ENCODE results near the gene SKAP1. TPM values are rescaled to one million over a fixed set of nuclear protein-coding genes. Genes with fewer than 3 reads are reported as not detected.

Gene SKAP1
- total and polyA plus RNA-seq, 7 donors: 0.09 to 1.0 (median 0.42) TPM; not detected in 2

DNA sequence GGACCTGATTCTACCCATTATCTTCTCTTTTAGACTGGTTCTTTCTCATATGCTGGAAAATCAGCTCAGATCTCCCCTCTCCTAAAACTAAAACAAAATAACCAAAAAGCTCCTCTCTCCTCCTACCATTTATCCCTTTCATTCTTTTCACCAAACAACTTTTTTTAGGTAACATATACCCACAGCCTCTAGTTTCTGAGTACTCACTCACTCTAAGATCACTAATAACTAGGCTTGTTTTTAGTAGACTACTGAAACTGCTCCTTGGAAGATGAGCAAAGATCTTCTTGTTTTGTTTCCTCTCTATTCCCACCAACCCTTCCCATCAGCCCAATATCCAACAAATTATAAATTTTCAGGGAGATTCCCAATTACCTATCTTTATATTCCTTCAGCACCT is 129.0 kb downstream of the SKAP1 start:
- peaks cover 8% of the 10 kb centered on the region for H3K4me1 ChIP-seq
- H3K4me3 ChIP-seq: no peak overlapping the region
- H3K36me3 ChIP-seq (ENCODE audit: insufficient read depth in 1 of 2, low read depth in 1 of 2): no peaks in the 10 kb centered on the region
- intact Hi-C loops (cut with DNase I): loop anchor here in 1 of 2 donors (10.0 kb wide), 1 partner anchor 46 kb away; no protein-coding TSS in a partner anchor
- H3K27me3 ChIP-seq (ENCODE audit: insufficient read depth in 3 of 3, low read length in 2 of 3): no peaks in the 10 kb centered on the region
- TF ChIP-seq, protein P1, sequence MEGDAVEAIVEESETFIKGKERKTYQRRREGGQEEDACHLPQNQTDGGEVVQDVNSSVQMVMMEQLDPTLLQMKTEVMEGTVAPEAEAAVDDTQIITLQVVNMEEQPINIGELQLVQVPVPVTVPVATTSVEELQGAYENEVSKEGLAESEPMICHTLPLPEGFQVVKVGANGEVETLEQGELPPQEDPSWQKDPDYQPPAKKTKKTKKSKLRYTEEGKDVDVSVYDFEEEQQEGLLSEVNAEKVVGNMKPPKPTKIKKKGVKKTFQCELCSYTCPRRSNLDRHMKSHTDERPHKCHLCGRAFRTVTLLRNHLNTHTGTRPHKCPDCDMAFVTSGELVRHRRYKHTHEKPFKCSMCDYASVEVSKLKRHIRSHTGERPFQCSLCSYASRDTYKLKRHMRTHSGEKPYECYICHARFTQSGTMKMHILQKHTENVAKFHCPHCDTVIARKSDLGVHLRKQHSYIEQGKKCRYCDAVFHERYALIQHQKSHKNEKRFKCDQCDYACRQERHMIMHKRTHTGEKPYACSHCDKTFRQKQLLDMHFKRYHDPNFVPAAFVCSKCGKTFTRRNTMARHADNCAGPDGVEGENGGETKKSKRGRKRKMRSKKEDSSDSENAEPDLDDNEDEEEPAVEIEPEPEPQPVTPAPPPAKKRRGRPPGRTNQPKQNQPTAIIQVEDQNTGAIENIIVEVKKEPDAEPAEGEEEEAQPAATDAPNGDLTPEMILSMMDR (IDR thresholded peaks at IDR 0.05): no peak
- ATAC-seq (no peak), DNase-seq (no peak)
- no peaks in the 10 kb centered on the region for H3K9me3 ChIP-seq
- H3K27ac ChIP-seq: no peak overlapping the region

- no peak overlapping the region for H3K27ac ChIP-seq
- H3K27me3 ChIP-seq (ENCODE audit: insufficient read depth in 3 of 3, low read length in 2 of 3): peaks cover 0 to under 1% (median 0%) of the 10 kb centered on the region in 3 donors
- no peaks in the 10 kb centered on the region for H3K36me3 ChIP-seq (ENCODE audit: insufficient read depth in 1 of 2, low read depth in 1 of 2)
- H3K4me3 ChIP-seq: no peak overlapping the region
- ATAC-seq (no peak), DNase-seq (no peak)
- intact Hi-C loops (cut with DNase I): loop anchor here in 1 of 2 donors (10.0 kb wide), 1 partner anchor 45 kb away; no protein-coding TSS in a partner anchor
- no peaks in the 10 kb centered on the region for H3K9me3 ChIP-seq
- WGBS, 3 donors: 87 to 97% (median 91%) methylated on average over 1 of the region's 1 CpG
- H3K4me1 ChIP-seq: peaks cover 10% of the 10 kb centered on the region
- TF ChIP-seq, protein P1 (IDR thresholded peaks at IDR 0.05): no peak
These were observed 130.3 kb downstream of the SKAP1 start for GRCh38 chr17:48299760-48300159.

DNA sequence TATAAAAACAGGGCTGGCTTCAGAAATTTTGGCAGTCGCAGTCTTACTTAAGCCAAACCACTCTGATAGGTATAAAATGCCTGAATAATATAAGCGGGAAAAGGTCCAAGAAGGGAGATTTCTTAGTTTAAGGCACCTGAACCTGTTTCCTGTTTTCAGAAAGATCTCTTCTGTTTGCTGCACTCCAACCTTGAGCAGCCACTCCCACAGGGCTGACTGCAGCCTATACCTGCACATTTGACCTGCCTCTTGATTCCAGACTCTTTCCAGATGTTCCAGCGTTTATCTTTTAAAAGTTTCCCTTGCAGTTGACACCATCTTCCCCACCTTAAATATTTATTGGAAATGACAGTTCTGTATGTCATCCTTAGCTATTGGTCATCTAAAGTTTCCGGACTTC is 132.2 kb downstream of the SKAP1 start:
- Histone ChIP-seq H3K9me3 (no peaks in the 10 kb centered on the region), H3K27ac (no peak overlapping the region), H3K36me3 (ENCODE audit: insufficient read depth in 1 of 2, low read depth in 1 of 2) (no peaks in the 10 kb centered on the region), H3K27me3 (ENCODE audit: insufficient read depth in 3 of 3, low read length in 2 of 3) (peaks cover 0 to 4% (median 0%) of the 10 kb centered on the region in 3 donors), H3K4me3 (no peak overlapping the region), H3K4me1 (peaks cover 10% of the 10 kb centered on the region)
- TF ChIP-seq, protein P1 (IDR thresholded peaks at IDR 0.05): no peak
- DNase-seq (no peak), ATAC-seq (no peak)
- WGBS, 3 donors: 74 to 77% (median 76%) methylated on average over 4 of the region's 4 CpGs
- intact Hi-C loops (cut with DNase I): no loop called here

DNA sequence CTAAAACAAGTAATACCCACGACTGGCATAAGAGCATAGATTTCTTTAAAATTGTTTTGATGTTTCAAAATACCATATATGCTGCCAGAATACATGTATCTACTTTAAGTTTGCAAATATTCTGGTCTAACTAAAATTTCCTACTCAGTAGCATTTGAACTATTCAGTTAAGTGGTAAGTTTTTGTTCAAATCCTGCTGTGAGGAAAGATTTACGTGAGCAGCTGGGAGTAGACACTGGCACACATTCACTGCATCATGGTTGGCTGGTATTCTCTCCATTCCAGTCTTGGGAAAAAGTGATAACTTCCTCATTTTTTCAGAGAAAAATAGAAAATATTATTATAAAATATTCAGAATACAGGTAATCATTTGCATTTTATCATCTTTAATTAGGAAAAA is 133.6 kb downstream of the SKAP1 start:
- DNase-seq (no peak), ATAC-seq (no peak)
- Histone ChIP-seq H3K4me1 (peaks cover 10% of the 10 kb centered on the region), H3K36me3 (ENCODE audit: insufficient read depth in 1 of 2, low read depth in 1 of 2) (no peaks in the 10 kb centered on the region), H3K4me3 (no peak overlapping the region), H3K27me3 (ENCODE audit: insufficient read depth in 3 of 3, low read length in 2 of 3) (peaks cover 0 to 6% (median 0%) of the 10 kb centered on the region in 3 donors), H3K9me3 (no peaks in the 10 kb centered on the region), H3K27ac (no peak overlapping the region)
- TF ChIP-seq, protein P1 (IDR thresholded peaks at IDR 0.05): no peak
- WGBS, 3 donors: 78 to 85% (median 79%) methylated on average over 2 of the region's 2 CpGs
- intact Hi-C loops (cut with DNase I): no loop called here
